ENCODE data around the gene RASL12.
"Not testable (repeated sequence)": the region's sequence is repeated elsewhere in the genome, so short reads cannot be mapped to it uniquely, and the experiment has no call there.

Gene RASL12

DNA sequence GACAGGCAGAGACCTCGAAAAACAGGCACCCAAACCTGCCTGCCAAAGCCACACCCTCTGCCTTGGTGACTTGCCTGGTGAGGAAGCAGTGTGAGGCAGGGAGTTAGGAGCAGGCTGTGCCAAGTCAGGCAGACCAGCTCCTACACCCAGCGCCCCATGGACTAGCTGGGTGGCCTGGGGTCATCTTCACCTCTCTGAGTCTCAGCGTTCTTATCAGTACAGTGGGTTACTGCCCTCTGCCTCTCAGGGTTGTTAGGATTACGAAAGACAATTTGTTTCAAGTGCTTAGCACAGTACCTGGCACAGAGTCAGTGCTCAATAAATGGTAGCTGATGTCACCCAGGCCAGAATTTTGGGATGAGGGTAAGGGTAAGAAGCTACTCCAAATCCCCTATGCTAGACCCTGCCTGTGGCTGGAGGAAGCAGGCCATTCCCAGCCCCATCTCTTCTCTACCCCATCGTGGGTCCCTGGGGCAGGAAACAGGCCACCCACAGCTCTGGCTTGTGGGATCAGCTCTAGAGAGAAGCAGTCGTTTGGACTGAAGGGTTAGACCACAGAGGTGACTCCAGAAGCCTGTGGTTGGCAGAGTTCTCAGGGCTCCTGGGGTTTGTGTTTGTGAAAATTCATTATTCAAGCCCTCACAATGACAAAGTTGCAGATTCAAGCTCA lies 12.5 kb downstream of the RASL12 start:
- no peak for DNase-seq

DNA sequence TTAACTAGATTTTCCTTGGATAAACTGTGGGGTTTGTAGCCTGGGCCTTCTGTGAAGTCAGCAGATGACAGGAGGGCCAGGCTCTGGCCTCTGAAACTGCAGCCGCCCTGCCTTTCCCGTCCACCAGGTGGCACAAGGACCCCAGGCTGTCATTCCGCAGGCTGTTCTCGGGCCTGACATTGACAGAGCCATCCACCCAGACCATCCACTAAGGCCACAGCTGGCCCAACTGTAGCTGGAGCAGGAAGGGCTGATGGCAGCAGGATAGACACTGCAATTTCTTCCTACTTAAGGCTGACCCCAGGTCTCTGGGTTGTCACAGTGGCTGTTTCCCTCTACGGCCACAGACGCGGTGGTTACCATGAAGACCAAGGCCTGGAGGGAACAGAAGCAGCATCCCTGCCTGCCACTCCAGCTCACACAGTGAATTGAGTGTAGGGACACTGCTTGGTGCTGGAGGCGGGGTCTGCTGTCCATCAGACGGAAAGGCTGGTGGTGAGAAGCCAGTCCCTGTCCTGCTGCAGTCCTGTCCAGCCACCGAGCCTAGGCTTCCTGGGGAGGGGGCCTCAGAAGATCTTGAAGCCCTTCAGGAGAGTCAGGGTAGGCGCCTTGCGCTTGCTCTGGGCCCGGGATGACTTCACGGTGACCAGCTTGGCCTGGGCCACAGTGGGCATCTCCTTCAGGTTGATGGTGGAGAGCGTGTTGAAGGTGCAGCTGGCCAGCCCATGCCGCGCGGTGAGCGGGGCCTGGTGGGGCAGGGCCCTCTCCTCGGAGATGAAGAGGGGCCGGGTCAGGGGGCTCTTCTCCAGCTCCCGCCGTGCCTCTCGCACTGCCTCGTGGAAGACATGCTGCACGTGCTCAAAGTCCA lies 13.2 kb downstream of the RASL12 start:
- DNase-seq = peak; percentile 25

DNA sequence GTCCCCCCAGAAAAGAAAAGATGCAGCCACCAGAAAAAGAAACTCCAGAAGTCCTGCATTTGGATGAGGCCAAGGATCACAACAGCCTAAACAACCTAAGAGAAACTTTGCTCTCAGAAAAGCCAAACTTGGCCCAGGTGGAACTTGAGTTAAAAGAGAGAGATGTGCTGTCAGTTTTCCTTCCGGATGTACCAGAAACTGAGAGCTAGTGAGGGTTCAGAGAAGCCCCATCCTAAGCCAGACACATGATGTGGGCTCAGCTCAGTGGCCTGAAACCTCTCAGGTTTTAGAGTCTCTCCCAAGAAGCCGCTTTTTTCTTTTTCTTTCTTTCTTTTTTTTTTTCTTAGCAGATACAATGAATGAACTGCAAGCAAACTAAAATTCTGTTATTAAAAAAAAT lies 14.8 kb downstream of the RASL12 start:
- DNase-seq = no peak

DNA sequence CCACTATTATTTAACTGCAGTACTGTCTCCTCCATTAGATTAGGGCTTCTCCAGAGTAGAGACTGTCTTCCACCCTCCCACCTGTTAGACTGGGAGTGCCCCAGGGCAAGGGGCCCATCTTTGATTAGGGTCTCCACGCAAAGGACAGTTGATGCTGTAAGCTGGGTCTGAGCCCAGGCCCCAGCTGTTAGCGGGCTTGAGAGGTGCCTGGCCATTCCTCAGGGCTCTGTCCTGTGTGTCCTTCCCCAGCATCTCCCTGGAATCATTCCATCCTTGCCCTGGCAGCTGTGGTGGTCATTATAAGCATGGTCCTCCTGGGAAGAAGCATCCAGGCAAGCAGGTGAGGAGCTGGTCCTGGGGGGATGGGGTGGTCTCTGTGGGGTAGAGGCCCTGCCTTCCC lies 16.5 kb downstream of the RASL12 start:
- no peak for DNase-seq

DNA sequence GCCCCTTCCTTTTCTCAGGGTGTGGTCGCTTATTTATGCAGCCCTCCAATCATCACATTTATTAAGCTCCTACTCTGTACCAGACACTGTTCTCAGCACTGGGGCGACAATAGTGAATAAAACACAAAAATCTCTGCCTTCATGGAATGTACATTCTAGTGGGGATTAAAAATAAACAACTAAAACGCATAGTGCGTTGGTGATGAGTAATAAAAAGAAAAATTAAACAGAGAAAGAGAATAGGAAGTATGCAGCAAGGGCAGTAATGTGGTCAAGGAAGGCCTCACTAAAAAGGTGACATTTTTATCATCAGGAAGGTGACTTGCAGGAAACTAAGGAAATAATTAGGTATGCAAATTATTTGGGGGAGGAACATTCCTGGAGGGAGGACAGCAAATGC lies 17.5 kb downstream of the RASL12 start:
- DNase-seq = no peak

DNA sequence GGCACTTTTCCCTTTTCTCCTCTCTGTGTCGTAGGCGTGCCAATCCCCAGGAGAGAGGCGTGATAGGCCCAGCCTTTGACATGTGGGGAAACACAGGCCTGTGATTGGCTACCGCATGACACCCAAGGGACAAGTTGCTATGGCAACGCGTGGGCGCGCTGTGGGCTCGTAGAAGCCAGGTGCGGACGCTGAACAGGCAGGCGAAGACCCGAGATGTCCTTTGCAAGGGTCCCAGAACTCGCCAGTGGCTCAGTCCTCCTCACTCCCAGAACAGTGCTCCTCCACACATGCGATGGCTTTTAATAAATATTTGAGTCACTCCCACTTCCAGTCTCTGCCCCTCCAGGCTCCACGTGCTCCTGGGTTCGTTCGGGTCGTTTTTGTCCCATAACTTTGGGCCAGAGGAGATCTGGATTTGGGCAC lies 18.4 kb downstream of the RASL12 start:
- peak; percentile 68 for DNase-seq

DNA sequence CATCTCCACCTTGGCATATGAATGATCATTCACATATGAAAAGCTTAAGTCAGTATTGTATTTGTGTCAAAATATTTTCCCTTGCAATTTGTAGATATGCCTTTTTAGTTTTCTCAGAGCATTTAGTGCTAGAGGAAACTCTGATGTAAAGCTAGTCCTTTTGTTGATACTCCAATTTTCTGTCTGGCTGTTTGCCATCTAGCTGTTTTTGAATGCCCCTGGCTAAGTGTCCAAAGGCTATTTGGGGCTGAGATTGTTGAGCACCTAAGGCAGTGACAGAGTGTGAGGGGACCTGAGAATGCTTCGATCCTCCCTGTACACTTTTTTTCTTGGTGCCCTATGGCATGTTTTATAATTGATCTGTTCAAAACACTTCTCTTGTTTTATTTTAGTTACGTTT lies 19.6 kb downstream of the RASL12 start:
- DNase-seq = no peak

DNA sequence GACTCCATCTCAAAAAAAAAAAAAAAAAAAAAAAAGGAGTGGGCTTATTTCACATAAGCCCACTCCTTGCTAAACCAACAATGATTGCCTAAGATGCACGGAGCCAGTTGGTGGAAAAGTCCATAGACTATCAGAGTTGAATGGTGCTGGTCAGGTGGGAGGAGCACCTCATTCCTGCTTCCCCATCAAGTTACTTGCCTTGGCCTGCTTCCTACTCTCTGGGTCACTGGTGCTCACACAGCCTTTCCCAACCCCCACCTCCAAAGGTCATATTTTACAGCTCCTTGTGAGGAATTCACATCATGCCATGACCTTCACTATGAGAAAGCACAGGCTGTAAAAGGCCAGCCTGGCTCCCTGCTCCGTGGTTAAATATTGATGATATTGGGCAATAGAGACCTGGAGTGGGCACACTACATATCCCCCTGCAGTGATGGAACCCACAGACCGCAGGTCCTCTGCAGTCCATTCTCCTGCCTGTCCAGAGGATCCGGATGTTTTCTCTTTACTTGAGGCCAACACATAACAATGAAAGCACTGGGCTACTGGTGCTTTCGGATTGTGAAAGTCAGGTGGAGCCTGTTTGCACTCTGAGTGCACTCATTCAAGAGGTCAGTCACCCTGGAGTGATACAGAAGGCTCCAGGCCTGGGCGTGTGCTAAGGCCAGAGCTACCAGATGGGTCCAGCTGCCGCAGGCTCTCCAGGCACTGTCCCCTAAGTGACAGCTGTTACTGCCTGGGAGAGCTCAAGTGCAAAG lies 22.9 kb downstream of the RASL12 start, which contains the start of gene SLC51B:
Gene SLC51B, plus strand, starts transcription at position 664 of the 758 bp plus-strand sequence. CDS start 4,618 bp downstream, outside the sequence.
- DNase-seq = no peak

DNA sequence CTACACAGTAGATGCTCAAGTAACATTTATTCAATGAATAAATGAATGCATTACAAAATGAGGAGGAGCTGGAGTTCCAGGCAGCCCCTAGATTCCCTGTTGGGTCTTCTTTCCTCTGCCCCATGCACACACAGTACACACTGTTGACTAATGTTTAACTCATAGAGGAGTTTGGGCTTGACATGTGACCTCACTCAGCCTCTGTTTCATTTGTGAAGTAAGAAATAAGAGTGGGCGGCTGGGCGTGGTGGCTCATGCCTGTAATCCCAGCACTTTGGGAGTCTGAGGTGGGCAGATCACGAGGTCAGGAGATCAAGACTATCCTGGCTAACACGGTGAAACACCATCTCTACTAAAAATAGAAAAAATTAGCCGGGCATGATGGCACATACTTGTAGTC lies 23.6 kb downstream of the RASL12 start:
- DNase-seq = not testable (repeated sequence)

DNA sequence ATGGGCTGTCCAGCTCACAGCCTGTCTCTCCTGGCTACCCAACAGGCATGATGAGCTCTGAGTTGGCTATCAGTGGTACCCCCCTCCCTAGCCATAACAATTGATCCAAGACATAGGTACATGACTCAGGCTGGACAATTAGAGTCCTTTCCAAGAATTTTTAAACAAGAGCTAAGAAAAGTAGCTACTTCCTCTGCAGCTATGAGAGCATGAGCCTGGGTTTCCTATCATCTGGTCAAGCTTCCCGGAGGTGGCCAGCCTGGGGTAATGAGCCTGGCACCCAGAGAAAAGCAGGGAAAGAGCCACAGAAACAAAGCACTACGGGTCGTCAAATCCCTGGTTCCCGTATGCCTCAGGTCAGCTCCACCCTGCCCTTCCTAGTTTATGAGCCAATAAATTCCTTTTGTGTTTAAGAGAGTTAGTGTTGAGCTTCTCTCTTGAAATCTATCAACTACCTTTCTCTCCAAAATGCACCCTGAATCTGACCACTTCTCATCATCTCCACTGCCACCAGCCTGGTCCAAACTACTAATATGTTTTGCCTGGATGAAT lies 24.9 kb downstream of the RASL12 start:
- no peak for DNase-seq

DNA sequence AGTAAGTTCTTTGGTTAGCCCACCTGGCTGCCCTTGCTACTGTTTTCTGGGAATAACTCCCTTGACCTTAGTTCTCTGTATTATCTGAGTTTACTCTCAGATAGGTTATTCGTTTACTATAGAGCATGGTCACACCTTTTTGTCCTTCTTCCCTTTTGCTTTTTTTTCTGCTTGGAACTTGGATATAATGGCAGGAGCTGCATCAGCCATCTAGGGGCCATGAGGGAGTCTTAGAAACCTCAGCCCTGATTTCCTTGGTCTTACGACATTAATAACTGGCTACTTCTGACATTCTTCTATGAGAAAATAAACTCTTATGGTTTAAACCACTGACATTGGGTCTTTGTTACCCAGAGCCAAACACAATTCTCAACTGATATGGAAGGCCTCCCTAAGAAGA lies 26.0 kb downstream of the RASL12 start:
- DNase-seq = no peak

DNA sequence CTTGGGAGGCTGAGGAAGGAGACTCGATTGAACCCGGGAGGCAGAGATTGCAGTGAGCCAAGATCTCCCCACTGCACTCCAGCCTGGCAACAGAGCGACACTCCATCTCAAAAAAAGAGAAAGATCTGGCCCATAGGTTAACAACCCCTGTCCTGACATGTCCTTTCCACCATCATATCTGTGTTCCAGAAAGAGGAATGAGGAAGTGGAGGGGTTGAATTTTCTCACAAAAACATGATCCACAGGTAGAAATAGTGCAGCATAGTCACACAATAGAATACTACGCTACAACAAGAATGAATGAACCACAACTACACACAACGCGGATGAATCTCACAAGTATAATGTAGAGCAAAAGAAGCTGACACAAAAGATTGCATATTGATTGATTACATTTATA lies 27.3 kb downstream of the RASL12 start:
- DNase-seq = no peak

DNA sequence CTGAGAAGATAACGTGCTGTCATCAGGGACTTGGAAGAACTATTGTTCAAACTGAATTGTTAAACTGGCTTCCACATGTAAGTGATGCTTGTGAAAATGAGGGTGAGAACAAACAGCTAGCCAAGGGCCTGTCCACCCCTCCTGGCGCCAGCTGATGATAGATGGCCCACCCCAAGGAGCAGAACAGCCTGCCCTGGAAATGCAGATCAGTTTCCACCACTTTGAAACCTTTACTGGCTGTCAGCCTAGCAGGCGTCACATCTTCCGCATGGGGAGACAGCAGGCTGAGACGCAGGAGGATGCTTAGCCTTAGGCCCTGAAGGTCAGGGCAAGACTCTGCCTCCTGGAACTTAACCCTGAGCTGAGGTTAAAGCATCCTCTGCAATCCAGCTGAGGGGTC lies 29.0 kb downstream of the RASL12 start:
- DNase-seq = no peak

DNA sequence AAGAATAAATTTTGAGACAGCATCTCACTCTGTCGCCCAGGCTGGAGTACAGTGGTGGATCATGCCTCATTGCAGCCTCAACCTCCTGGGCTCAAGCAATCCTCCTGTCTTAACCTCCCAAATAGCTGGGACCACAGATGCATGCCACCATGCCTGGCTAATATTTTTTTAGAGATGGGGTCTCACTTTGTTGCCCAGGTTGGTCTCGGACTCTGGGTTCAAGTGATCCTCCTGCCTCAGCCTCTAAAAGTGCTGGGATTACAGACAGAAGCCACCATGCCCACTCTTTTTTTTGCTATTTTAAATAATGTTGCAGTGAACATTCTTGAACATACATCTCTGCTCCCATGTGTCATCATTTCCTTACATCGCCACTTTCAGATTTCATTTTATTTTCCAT lies 29.4 kb downstream of the RASL12 start:
- no peak for DNase-seq

DNA sequence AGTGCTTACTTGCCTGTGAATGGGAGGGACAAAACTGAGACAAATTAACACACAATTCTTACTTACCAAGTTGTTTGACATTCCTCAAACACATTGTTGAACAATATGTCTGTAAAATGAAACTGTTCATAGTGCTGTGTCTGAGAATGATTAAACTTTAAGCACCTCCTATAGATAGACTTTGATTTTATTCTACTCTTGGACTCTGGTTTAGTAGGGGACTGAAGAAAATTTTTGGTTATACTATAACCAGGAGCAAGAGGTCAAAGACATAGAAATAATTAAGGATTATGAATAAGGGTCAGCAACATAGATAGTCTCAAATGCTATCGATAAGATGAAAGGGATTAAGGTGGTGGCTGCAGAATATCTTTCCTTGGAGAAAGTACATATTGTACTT lies 30.5 kb downstream of the RASL12 start:
- no peak for DNase-seq

DNA sequence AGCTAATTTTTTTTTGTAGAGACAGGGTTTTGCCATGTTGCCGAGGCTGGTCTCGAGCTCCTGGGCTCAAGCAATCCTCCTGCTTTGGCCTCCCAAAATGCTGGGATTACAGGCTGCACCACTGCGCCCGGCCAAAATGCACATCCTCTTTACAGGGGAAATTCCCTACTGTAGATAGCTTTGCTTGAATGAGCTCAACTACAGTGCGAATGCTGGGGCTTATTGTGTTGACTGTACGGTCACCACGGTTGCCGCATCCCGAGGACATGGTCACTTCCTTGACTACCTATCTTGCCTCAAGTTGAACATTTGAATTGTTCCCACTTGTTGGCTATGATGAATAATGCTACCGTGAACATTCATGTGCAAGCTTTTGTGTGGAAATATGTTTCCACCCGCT lies 33.1 kb downstream of the RASL12 start:
- DNase-seq = no peak

DNA sequence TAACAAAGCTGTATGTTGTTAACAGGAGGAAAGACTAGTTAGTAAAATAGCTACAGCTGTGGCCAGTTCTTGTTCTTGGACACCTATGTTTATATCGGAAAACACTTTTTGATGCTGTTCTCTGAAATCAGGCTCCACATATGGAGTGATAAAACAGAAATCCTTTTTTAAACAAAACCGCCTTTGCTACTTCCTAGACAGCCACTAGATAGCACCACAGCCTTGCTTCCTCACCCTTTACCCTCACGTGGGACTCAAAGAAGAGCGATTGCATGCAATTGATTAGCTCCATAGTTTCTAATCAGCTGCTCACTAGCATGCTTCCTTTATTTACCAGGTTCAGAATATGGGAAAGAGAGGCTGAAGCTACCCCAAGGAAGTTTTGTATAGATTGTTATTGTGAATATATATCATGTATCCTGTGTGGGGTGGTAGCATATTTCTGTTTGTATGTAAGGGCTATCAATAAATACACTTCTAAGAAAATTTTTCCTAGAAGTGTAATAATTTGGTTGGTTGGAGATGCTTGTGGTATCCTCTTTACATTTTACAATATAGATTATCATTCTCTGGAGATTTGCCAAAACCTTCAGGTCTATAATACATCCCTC lies 34.0 kb downstream of the RASL12 start:
- no peak for DNase-seq

DNA sequence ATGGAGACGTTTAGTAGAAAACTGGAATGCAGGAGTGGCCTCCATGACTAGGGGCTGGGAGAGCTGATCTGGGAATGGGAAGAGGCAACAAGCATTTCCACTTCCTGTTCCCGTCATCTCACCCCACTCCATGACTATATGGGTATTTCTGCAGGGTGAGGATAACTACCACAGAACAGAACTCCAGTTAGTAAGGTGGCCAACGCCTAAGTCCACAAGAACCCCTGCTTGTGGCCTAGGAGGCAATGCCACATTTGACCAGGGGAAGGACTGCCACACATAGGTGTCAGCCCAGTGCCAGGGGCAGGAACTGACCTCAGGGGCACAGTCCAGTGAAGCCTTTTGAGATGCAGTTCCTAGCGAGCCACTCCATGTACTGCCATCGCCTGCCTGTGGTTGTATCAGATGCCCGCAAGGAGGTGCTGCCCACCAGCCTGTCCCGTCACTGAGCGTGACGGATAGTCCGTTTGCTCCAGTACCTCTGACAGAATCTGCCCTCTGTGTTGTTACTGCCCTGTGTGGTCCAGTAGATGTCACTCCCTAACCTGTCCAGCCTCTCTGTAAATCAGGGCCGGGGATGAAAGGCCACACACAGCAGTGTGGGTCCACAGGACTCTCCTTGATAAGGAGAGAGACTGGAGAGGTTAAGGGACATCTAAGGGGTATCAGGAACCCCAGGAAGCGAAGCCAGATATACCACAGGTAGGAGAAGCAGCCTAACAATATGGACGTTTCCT lies 34.8 kb downstream of the RASL12 start:
- no peak for DNase-seq

DNA sequence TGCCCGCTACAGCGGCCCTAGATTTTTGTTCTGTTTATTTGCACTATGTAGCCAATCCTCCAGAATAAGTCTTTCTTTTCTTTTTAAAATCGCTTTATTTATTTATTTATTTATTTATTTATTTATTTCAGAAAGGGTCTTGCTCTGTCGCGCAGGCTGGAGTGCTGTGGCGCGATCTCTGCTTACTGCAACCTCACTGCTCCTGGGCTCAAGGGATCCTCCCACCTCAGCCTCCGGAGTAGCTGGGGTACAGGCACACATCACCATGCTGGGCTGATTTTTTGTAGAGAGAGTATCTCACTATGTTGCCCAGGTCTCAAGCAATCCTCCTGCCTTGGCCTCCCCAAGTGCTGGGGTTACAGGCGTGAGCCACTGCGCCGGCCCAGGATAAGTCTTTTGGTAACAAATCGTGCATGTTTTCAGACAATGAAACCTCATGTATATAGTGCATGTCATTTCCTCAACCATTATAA lies 38.0 kb downstream of the RASL12 start:
- DNase-seq = no peak

DNA sequence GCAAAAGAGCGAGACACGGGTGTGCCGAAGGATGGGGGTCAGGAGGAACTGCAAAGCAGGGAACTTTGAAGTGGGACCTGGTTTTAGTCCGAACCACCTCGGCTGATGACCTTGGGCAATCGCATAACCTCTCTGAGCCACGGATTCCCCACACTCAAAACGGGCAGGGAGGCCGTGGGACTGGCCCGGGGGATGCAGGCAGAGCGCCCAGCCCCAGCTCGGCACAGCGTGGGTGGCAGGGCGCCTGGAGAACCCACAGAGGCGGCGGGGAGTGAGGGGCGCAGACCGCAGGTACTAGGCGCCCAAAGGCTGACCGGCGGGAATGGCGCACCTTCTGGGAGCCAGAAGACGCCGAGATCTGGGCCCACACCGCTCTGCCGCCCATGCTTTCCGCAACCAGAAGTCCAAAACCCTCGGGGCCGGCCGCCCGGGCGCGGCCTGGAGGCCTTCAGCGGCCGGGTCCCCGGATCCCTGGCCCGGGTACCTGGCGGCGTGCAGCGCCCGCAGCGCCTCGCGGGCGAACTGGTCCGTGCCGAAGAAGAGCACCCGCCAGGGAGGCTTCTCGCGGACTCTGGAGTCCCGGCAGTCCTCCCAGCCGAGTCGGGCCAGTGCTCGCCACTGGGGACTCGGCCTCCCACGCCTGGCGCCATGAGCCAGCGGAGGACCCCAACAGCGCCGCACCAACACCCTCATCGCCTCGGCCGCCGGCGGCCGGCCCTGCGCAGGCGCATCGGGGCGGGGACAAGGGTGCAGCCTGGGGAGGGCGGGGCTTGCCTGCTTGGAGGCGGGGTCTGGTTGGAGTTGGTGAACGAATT lies 38.7 kb downstream of the RASL12 start, which contains the start of gene MTFMT:
Gene MTFMT, minus strand, starts transcription at position 719 of the 815 bp plus-strand sequence. Its CDS starts 26 bp downstream, at position 693.
- peak; percentile 90 for DNase-seq

DNA sequence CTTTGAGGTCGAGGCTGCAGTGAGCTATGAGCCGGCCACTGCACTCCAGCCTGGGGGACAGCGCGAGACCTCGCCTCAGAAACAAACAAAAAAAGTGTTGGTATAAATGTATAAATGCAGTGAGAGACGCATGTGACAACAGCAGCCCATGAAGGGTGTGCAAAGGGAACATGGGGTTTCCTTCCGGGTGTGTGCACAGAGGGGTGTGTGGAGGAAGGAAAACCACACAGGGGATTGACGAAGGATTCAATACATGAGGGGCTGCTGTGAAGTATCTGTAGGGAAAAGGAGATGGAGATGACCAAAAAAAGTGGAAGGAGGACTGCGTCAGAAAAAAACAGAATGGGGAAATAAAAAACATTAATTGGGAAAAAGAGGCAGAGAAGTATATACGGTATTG lies 39.5 kb downstream of the RASL12 start:
- no peak for DNase-seq

Data from activated effector memory CD4-positive, alpha-beta T cell treated with Interleukin-2 at 50 U/mL for 16 hours (primary cell).